ENCODE data around the gene FIP1L1. TPM values are rescaled to one million over a fixed set of nuclear protein-coding genes. Genes with fewer than 3 reads are reported as not detected.

The FIP1L1 gene
- total RNA-seq, 3 donors from 2014 or later (not counting 1 experiment from before 2014, with no cell fraction given) = 76.2 to 94.0 (median 85.6) TPM

DNA sequence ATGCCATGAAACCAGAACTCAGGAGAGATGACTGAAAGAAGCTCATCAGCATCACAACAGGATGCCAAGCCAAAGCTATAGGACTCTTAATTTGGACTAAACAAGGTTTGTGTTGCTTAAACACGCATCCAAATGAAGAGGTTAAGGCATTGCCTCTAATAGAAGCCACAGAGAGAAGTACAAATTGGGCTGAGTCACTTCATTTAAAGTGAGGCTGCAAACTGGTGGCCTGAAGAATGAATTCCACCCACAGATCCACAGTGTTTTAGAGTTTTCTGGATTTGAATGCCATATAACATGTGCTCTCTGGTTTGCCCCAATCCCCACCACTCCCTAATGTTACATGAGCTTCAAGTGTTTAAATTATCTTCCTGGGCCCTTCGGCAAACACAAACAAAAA is 103.5 kb downstream of the FIP1L1 start:
- 93% methylated on average over 2 of the region's 2 CpGs for WGBS (ENCODE audit: insufficient coverage)
- Mint-ChIP-seq H3K27me3 (ENCODE audit: low read depth in 2 of 2) (peaks cover 3 to 23% of the 10 kb centered on the region in 2 donors), H3K36me3 (no peaks in the 10 kb centered on the region), H3K4me3 (no peak overlapping the region), H3K9me3 (peaks cover 0 to 2% of the 10 kb centered on the region in 2 donors), H3K4me1 (no peaks in the 10 kb centered on the region), H3K27ac (no peak overlapping the region)
- Histone ChIP-seq H3K4me1 (ENCODE audit: control insufficient read depth, insufficient read depth, low read length) (no peaks in the 10 kb centered on the region), H3K27ac (ENCODE audit: low read length) (no peak overlapping the region), H3K36me3 (ENCODE audit: control insufficient read depth, insufficient read depth, low read length) (no peaks in the 10 kb centered on the region), H3K27me3 (ENCODE audit: control insufficient read depth, insufficient read depth, low read length) (no peaks in the 10 kb centered on the region), H3K9me3 (ENCODE audit: control insufficient read depth, insufficient read depth, low read length) (no peaks in the 10 kb centered on the region), H3K4me3 (ENCODE audit: low read length) (no peak overlapping the region)
- TF ChIP-seq, protein P1, sequence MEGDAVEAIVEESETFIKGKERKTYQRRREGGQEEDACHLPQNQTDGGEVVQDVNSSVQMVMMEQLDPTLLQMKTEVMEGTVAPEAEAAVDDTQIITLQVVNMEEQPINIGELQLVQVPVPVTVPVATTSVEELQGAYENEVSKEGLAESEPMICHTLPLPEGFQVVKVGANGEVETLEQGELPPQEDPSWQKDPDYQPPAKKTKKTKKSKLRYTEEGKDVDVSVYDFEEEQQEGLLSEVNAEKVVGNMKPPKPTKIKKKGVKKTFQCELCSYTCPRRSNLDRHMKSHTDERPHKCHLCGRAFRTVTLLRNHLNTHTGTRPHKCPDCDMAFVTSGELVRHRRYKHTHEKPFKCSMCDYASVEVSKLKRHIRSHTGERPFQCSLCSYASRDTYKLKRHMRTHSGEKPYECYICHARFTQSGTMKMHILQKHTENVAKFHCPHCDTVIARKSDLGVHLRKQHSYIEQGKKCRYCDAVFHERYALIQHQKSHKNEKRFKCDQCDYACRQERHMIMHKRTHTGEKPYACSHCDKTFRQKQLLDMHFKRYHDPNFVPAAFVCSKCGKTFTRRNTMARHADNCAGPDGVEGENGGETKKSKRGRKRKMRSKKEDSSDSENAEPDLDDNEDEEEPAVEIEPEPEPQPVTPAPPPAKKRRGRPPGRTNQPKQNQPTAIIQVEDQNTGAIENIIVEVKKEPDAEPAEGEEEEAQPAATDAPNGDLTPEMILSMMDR (IDR thresholded peaks at IDR 0.05) = no peak
- DNase-seq (no peak), ATAC-seq (no peak)
- intact Hi-C loops (cut with micrococcal nuclease) = no loop called here

DNA sequence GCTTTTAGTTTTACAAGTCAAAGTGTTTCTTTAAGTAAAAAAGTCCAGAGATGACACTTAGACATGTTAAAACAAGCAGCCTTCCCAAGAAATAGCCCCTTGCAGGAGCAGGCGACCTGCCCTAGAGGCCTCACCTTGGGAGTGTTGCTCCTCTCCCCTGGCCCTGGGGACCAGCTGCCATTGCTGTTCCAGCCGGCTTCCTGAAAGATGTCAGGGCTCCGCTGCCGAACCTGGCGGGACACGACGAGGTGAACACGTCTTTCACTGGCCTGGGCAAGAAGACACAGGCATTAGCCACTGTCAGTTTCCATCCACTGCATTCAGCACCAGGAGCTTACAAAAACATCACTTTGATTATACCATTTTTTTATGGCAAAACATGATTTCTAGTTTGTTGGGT is 104.1 kb downstream of the FIP1L1 start:
- no peaks in the 10 kb centered on the region for H3K4me1 Mint-ChIP-seq
- ATAC-seq = no peak

DNA sequence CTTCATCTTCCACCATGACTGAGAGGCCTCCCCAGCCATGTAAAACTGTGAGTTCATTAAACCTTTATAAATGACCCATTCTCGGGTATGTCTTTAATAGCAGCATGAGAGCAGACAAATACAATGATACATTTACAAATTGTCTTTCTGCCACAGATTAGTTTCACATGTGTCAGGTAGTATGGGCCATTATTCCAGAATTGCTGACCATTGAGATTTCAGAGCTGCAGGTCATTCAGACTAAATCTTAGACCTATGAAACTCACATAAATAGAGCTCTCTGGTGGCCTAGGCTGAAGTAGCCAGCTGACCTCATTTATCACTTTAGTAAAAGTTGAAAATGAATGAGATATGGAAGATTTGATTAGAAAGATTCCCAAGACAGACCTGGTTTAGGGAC is 105.8 kb downstream of the FIP1L1 start:
- Mint-ChIP-seq H3K27me3 (ENCODE audit: low read depth in 2 of 2) (peaks cover 7 to 44% of the 10 kb centered on the region in 2 donors), H3K4me3 (no peak overlapping the region), H3K27ac (no peak overlapping the region), H3K4me1 (no peaks in the 10 kb centered on the region), H3K9me3 (peaks cover 0 to 2% of the 10 kb centered on the region in 2 donors), H3K36me3 (no peaks in the 10 kb centered on the region)
- Histone ChIP-seq H3K27me3 (ENCODE audit: control insufficient read depth, insufficient read depth, low read length) (no peaks in the 10 kb centered on the region), H3K4me1 (ENCODE audit: control insufficient read depth, insufficient read depth, low read length) (no peaks in the 10 kb centered on the region), H3K27ac (ENCODE audit: low read length) (no peak overlapping the region), H3K9me3 (ENCODE audit: control insufficient read depth, insufficient read depth, low read length) (no peaks in the 10 kb centered on the region), H3K4me3 (ENCODE audit: low read length) (no peak overlapping the region), H3K36me3 (ENCODE audit: control insufficient read depth, insufficient read depth, low read length) (no peaks in the 10 kb centered on the region)
- ATAC-seq (no peak), DNase-seq (no peak)
- intact Hi-C loops (cut with micrococcal nuclease) = no loop called here
- TF ChIP-seq, protein P1 (IDR thresholded peaks at IDR 0.05) = no peak
- WGBS (ENCODE audit: insufficient coverage) = 100% methylated on average over 1 of the region's 1 CpG

More for the DNA sequence above, 104.1 kb downstream of the FIP1L1 start:
- no peak for DNase-seq
- TF ChIP-seq, protein P1 (IDR thresholded peaks at IDR 0.05) = no peak
- Histone ChIP-seq H3K4me1 (ENCODE audit: control insufficient read depth, insufficient read depth, low read length) (no peaks in the 10 kb centered on the region), H3K27ac (ENCODE audit: low read length) (no peak overlapping the region), H3K36me3 (ENCODE audit: control insufficient read depth, insufficient read depth, low read length) (no peaks in the 10 kb centered on the region), H3K27me3 (ENCODE audit: control insufficient read depth, insufficient read depth, low read length) (no peaks in the 10 kb centered on the region), H3K4me3 (ENCODE audit: low read length) (no peak overlapping the region), H3K9me3 (ENCODE audit: control insufficient read depth, insufficient read depth, low read length) (no peaks in the 10 kb centered on the region)
- H3K27me3 Mint-ChIP-seq (ENCODE audit: low read depth in 2 of 2) = peaks cover 3 to 29% of the 10 kb centered on the region in 2 donors
- intact Hi-C loops (cut with micrococcal nuclease) = no loop called here
- H3K27ac Mint-ChIP-seq = no peak overlapping the region
- H3K4me3 Mint-ChIP-seq = no peak overlapping the region
- H3K9me3 Mint-ChIP-seq = peaks cover 0 to 2% of the 10 kb centered on the region in 2 donors
- no peaks in the 10 kb centered on the region for H3K36me3 Mint-ChIP-seq
- 96% methylated on average over 8 of the region's 8 CpGs for WGBS (ENCODE audit: insufficient coverage)
